Fibroblast of lung (primary cell): ENCODE measurements around the gene TPM4.

ENCODE experiments used
- EZH2 ChIP-seq: IDR thresholded peaks from 2 replicates; pipeline ENCODE4 v1.5.1; 2012; ENCODE audit warnings: low read length, control low read depth, mild to moderate bottlenecking; ENCODE audit errors: missing control alignments
- TF ChIP-seq, protein P1 (sequence below), 2 donors: IDR thresholded peaks in 1 of 2; conservative IDR thresholded peaks in 1 of 2; 1 replicate in 1 of 2; 2 replicates in 1 of 2; pipeline ENCODE4 v1.5.1; 2011 to 2012; ENCODE audit warnings: low read length in 2 of 2, control low read depth in 1 of 2, inconsistent platforms in 1 of 2, low read depth in 1 of 2, mild to moderate bottlenecking in 1 of 2

DNA sequence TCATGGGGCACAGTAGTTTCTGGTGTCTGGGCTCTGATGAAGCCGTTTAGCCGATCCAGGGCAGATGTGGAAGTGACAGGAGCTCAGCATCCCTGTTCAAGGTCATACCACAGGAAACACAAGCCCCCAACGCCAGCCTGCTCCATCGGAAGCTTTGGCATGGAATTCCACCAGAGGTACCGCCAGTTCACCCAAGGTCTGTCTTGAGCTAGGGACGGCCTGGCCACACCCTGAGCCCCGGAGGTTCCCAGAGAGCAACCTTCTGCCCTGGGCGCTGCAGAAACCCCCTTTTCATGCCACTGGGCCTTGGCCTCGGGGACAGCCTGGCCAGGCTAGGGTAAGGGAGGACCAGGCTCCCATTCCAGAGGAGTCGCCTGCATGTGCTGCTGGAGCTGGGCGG lies 39.4 kb upstream of the TPM4 start:
- TF ChIP-seq, protein P1, sequence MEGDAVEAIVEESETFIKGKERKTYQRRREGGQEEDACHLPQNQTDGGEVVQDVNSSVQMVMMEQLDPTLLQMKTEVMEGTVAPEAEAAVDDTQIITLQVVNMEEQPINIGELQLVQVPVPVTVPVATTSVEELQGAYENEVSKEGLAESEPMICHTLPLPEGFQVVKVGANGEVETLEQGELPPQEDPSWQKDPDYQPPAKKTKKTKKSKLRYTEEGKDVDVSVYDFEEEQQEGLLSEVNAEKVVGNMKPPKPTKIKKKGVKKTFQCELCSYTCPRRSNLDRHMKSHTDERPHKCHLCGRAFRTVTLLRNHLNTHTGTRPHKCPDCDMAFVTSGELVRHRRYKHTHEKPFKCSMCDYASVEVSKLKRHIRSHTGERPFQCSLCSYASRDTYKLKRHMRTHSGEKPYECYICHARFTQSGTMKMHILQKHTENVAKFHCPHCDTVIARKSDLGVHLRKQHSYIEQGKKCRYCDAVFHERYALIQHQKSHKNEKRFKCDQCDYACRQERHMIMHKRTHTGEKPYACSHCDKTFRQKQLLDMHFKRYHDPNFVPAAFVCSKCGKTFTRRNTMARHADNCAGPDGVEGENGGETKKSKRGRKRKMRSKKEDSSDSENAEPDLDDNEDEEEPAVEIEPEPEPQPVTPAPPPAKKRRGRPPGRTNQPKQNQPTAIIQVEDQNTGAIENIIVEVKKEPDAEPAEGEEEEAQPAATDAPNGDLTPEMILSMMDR (conservative IDR thresholded peaks at IDR 0.05 in 1 of 2, IDR thresholded peaks at IDR 0.05 in 1 of 2; ENCODE audit: low read depth in 1 of 2, low read length in 2 of 2): no peak
- TF ChIP-seq EZH2: no peak
